HG03095 (cell line): ENCODE data around the gene EYA2.

Experiments
- ATAC-seq: cut with Tn5 transposase; IDR thresholded peaks from one replicate; pipeline ENCODE4 v1.9.1; 2021; ENCODE audit warnings: moderate library complexity; ENCODE audit not compliant: unreplicated experiment

The EYA2 gene

DNA sequence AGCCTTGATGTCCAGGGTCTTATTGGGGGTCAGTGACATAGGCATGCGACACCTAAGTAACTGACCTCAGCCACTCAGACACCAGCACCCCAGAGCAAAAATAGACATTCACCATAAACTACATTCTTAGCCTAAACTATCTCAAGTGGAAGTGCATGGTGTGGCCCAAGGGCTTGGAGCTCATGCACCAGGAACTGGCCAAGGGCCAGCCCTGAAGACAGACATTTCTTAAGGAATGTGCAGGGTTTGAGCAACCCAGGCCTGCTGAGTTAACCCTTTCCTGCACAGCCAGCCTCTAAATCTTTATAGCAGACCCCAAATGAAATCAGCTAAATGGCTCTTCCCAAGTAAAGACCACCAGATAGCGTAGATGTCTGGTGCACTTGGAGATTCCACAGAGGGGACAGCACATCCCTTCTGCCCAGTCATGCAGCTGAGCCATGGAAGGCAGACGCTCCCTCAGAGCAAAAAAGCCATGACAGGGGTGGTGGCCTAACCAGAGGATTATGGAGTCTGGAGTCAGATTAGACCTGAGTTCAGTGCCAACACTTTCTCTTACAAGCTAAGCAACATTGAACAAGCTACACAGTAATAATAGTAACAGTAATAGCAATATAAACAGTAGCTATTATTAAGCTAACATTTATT lies 239.3 kb downstream of the EYA2 start:
- ATAC-seq = no peak

DNA sequence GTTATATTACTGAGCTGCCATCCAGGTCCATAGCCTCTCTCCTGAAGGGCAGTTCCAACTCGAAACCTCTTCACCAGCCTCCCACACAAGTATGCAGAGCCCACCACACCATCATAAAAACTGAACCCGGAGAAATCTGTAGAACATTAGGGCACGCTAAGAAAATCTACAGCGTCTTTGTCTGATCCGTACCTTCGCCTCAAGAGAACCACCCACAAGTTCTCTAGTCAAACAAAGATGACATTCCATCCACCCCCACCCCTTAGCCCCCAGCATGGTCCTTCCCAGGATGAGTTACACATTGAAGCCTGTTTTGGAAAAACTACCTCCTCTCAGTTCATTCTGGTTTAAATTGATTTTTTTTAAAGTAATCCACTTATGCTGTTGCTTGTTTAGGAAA lies 242.1 kb downstream of the EYA2 start:
- ATAC-seq = no peak

DNA sequence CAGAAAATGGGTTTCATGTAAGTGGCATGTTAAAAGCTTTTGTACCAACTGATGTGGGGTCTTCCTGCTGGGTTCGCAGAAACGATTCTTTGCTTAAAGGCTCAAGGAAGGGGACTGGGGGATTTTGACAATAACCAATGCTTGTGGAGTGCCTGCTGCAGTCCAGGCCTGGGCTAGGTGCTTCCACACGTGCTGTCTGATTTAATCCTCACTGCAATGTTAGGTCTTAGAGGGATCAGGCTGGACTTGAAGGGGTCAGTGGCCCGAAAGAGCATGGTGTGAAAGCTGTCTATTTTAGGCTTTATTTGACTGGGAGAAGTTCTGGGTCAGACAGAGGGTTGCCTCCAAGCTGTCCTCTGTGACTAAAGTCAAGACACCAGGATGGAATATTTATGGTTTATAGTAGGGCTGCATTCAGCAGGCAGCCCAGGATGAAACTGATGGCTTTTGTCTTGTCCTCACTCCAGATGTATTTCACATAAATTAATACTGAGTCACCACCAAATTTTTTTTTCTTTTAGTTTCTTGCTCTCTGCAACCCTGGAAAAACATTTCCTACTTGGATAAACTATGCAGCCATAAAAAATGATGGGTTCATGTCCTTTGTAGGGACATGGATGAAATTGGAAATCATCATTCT lies 242.7 kb downstream of the EYA2 start:
- ATAC-seq = no peak

DNA sequence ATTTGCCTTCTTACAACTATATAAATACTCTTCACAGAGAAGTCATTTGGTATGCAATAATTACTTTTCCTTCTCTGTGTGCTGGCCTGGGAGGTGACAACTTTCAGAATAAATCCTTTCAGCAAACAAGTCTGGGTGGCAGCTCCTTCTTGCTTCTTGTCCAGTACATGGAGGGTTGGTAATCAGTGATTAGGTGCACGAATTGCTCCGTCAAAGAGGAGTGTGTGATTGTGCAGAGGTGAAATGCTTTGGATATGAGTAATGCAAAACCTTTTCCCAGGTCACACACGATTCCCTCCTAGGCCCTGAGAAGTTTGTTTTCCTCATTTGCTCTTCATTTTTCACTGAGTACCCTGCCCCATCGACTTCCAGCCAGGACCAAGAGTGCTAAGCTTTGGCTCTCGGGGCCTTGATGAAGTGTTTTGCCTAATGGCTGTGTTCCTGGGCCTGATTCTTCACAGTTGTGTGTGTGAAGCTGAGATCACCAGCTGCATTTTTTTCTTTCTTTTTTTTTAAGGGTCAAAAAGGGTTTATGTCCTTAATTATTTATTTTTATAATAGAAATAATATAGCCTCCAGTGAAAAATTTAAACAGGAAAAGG lies 245.4 kb downstream of the EYA2 start:
- ATAC-seq = no peak

DNA sequence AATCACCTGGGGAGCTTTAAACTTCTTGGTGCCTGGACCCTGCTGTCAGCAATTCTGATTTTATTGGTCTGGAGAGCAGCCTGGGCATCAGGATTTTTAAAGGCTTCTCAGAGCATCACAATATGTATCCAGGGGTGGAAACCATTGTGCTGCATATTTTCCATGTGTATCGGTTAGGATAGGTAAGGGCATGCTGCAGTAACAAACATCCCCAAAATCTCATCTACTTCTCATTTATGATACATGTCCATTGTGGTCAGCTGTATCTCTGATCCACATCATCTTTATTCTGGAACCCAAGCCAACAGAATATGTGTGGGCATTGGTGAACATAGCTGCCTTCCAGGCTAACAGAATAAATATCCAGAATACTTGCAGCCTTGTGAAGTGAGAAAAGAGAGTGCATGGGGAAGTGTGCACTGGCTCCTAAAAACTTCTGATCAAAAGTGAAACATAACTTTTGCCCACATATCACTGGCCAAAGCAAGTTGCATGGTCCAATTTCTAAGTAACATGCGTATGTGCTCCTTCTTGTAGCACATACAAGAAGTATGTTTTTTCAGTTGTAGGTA lies 246.8 kb downstream of the EYA2 start:
- no peak for ATAC-seq

DNA sequence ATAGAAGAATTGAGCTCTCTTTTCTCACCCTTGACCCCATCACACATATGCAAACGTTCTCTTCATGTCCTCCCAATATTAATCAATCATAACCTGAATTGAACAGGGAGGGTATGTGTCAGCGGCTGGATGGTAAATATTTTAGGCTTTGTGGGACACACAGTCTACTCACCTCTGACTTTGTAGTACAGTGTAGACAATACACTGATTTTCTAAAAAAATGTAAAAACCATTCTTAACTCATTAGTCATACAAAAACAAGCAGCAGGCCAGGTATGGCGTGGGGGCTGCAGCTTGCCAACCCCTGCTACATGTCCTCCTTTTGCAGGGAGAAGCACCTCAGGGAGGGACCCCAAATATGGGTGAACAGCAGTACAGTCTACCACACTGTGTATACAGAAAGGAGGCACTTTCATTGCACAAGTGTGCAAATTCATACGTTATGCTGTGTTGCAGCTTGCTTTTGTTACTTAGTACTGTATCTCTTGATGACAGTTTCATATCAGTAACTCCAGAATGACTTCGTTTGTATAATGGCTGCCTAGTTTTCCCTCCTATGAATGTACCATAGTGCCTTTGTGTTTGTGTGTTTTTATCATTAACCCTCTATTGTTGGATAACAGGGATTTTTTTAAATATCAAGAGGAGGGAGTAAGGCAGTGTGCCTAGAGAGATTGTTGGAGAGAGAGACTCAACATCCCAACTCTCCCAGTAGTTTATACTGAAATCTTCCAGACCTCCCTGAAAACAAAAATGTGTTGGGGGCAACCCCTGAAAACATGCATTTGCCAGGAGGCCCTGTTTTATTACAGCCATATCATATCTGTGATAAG lies 247.5 kb downstream of the EYA2 start:
- ATAC-seq = no peak

DNA sequence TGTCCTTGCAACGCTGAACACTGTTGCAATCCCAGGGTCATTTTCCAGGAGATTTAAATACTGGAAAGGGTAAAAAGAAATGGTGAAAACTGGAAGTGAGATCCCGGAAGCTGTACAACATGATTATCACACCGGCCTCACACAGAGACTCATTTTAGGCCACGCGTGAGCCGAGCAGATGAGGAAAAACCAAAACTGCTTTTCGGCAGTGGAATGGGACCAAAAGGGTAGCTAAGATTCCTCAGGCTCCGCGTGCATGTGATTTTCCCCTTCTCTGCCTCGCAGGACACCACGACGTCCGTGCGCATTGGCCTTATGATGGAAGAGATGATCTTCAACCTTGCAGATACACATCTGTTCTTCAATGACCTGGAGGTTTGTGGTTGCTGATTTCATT lies 248.1 kb downstream of the EYA2 start:
- ATAC-seq = no peak

DNA sequence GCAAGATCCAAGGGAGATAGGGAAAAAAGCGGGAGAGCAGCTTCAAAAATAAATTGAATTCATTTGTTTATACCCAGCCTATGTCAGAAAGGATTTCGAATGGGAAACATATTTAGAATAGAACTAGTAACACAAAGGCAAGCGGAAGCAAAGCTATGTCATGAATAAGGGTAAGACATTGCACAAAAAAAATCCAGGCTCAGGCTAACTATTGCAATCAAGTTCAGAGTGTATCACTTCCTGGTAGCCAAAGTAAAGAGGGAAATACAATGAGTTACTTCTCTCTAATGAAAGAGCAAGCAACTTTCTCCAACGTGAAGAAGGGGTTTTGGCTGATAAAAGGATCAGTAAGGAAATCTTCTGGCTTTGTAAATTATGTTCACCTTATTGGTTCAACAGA lies 249.0 kb downstream of the EYA2 start:
- no peak for ATAC-seq

DNA sequence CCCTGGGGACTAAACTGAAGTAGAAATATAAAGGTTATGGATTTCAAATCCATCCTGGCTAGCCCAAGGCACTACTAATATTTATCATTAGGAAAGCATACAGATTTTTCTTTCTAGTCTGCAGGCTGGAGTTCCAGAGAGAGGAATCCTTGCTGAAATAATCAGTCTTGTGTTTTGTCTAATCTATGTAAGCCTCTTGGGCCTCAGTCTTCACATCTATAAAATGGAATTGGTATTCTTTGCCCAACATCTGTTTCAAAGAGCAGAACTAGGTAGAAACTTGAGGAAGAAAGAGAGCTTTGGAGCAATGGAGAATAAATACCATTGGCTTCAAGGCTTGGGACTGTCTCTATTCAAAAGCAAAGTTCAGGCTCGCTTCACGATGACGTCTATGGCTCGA lies 249.8 kb downstream of the EYA2 start:
- ATAC-seq = no peak

DNA sequence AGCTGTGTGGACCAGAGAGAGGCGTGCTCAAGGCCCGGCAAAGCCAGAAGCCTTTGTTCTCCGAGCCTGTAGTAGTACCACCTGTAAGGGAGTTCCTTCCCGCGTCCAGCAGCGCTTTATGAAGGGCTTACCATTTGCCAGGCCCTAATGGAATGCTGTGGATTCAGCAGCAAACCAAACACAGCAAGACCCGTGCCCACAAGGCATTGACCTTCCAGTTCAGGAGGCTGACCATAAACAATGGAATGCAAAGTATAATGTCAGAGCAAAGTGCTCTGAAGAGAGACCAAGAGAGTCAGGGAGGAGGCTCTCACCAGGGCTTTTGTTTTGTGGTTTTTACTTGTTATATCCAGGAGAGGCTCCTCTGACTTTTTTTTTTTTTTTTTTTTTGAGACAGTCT lies 252.0 kb downstream of the EYA2 start:
- no peak for ATAC-seq

DNA sequence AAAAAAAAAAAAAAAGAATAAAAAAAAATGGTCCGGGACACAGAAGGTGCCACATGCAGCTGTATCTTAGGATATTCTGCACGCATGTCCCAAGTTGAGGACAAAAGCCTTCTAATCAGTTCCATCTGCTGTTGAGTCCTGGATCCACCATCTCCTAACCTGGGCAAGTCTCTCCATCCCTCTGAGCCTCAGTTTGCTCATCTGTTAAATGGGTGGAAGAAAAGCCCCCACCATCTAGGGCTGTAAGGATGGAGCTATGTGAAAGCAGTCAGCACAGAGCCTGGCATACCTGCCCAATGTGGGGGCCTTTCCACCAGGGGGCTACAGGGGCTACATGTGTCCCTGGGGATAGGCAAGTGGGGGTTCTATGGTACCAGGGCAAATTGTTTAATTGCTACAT lies 253.4 kb downstream of the EYA2 start:
- no peak for ATAC-seq

DNA sequence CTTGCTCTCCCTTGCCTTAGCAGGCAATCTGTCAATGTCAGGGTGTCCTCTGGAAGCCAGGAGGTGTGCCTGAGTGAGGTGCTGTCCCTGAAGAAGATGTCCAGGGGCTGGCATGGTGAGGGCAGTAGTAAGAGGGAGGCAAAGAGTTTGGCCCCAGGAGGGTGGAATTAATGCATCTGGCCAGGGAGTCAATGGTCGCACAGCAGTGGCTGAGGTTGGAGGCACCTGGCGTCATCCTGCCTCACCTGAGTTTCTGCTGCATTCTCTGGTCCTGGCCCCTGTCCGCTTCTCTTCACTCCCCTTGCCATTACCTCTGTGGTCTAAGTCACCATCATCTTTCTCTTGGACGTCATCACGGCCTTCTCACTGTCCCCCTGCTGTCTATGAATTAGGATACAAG lies 255.3 kb downstream of the EYA2 start:
- no peak for ATAC-seq

DNA sequence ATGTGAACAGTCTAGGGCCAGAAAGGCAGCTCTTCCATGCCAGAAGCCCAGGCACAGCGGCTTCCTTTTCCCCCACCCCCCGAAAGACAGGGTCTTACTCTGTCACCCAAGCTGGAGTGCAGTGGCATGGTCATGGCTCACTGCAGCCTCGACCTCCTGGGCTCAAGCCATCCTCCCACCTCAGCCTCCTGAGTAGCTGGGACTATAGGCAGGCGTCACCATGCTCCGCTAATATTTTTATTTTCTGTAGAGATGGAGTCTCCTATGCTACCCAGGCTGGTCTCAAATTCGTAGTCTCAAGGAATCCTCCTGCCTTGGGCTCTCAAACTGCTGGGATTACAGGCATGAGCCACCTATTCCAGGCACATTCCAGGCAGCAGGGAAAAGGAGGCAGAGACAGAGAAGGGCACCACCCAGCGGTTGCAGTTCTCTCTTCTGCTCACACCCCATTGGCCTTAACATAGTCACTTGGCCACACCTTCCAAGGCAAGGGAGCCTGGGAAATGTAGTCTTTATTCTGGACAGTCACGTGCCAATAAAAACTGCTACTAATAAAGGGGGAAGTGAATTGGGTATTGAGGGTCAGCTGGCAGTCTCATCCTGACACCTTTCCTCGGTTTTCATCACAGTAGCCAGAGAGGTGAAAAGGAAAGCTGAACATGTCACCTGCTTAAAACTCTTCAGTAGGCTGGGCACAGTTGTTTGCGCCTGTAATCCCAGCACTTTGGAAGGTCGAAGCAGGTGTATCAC lies 255.9 kb downstream of the EYA2 start:
- no peak for ATAC-seq

DNA sequence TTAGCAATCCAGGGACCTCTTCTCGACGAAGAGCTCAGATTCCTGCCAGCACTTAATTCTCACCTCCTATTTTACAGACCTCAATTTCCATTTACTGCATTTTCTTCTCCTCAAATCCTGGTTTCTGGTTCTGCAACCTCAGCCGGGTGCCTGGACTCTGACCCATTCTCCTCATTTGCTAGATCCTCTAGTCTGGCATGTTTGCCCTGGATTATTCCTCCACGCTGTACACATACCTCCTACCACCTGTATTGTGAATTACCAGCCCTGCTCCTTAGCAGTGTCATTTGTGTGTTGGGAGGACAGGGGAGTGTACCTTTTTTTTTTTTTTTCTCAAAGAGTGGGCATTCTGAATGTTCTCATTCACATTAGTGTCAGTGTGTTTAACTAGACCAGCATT lies 257.4 kb downstream of the EYA2 start:
- ATAC-seq = no peak

DNA sequence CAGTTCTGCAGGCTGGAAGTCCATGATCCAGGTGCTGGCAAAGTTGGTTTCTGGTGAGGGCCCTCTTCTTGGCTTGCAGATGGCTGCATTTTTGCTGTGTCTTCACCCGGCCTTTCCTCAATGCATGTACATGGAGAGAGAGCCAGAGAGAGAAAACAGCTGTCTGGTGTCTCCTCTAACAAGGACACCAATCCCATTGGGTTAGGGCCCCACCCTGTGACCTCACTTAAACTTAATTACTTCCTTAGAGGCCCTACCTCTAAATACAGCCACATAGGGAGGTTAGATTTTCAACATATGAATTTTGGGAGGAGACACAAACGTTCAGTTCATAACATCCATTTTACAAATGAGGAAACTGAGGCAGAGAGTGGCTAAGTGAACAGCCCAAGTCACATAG lies 259.4 kb downstream of the EYA2 start:
- ATAC-seq = no peak

DNA sequence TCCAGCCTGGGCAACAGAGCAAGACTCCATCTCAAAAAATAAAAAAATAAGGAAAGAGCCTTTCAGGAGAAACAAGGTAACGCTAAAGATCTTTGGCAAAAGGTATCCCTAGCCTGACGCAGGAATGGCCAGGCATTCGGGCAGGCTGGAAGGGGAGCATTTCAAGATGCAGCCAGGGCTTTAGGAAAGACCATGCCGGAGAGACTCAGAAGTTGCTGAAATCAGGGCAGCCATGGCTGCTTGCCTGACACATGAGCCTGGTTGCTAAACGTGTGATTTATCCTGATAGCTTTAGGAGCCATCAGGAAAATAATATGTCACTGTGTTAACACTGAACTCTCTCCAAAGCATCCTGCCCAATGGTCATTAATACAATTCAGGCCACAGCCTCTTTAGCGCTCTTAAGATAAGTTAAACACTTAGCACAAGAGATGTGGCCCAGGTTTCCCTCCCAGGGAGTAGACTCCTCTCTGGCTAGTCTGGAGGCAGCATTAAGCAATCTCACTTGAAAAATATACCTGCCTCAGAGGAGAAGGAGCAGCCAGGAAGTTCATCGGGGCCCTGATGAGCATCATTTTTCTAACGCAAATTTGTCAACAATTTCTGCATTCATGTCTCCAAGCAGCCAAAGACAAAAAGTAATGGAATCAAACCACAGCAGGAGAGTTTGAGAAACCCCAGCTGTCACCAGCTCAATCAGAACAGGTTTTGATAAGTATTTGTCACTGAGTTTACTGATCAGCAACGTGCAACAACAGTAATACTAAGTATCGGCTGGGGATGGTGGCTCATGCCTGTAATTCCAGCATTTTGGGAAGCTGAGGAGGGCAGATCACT lies 261.9 kb downstream of the EYA2 start:
- ATAC-seq = no peak

DNA sequence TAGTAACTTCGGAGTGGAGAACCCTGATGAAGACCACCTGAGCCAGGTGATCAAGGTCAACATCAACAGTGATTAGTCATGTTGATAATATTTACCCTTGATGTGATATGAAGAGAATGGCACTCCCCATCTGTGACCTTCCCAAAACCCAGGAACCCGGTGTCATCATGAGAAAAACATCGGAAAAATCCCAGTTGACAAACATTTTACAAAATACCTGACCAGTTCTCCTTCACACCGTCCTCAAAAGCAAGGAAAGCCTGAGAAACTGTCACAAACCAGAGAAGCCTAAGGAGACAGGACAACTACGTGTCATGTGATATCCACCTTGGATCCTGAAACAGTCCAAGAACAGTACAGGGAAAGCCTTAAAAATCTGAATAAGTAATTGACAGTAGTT lies 264.5 kb downstream of the EYA2 start:
- no peak for ATAC-seq

DNA sequence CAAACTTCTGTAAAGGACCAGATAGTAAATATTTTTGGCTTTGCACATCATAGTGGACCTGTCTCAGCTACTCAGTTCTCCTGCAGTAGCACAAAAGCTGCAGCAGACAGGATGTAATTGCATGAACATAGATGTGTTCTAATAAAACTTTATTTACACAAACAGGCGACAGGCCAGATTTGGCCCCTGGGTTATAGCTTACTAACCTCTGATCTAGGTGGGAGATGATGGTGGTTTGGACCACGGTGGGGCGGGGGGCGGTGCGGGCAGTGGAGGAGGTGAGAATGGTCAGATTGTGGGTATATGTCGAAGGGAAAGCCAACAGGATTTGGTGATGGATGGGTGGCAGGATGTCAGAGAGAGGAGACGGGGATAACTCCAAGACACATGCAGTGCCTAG lies 265.6 kb downstream of the EYA2 start:
- no peak for ATAC-seq

DNA sequence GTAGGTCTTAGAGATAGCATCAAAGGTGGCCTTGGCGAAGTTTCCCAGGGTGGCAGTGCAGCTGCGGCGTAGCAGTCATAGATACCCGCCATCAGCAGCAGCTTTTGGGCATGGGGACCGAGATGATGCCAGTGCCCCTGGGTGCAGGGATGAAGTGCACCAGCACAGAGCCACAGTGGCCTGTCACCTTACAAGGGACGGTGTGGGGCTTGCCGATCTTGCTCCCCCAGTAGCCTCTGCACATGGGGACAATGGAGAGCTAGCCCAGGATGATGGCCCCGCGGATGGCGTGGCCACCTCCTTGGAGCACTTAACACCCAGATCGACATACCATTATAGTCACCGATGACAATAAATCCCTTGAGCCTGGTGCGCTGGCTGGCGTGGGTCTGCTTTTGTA lies 266.3 kb downstream of the EYA2 start:
- ATAC-seq = no peak

DNA sequence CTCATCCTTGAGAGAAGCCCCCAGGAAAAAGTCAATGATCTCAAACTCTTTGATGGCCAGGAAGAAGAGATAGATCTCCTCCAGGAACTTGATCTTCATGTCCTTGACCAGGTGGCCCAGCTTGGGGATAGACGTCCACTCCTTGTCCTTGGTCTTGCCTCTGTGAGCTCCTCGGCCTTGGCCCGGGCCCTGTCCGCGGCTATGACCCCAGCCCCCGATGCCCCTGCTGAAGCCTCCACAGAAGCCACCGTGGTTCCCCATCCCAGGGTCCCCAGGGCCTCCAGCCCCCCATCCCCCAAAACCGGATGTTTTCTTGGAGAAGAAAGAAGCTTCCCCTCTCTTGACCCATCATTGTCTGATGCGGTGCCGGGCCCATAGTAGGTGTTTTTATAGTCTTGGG lies 266.8 kb downstream of the EYA2 start:
- no peak for ATAC-seq
